ENCODE measurements around the gene TMEM266.

TMEM266 gene

GRCh38 chr15:76190751-76191538, 131.2 kb downstream of the TMEM266 start:
- H3K4me3 ChIP-seq (replicated peaks in 1 of 2; ENCODE audit: low read depth in 2 of 2, low read length in 2 of 2), result no peak overlapping the region
- peak; percentile 76 to 79 for DNase-seq (ENCODE audit: low read depth in 2 of 2)
- TF ChIP-seq, protein P1, sequence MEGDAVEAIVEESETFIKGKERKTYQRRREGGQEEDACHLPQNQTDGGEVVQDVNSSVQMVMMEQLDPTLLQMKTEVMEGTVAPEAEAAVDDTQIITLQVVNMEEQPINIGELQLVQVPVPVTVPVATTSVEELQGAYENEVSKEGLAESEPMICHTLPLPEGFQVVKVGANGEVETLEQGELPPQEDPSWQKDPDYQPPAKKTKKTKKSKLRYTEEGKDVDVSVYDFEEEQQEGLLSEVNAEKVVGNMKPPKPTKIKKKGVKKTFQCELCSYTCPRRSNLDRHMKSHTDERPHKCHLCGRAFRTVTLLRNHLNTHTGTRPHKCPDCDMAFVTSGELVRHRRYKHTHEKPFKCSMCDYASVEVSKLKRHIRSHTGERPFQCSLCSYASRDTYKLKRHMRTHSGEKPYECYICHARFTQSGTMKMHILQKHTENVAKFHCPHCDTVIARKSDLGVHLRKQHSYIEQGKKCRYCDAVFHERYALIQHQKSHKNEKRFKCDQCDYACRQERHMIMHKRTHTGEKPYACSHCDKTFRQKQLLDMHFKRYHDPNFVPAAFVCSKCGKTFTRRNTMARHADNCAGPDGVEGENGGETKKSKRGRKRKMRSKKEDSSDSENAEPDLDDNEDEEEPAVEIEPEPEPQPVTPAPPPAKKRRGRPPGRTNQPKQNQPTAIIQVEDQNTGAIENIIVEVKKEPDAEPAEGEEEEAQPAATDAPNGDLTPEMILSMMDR (IDR thresholded peaks at IDR 0.05; ENCODE audit: low read depth, low read length), result peak; percentile 92

DNA sequence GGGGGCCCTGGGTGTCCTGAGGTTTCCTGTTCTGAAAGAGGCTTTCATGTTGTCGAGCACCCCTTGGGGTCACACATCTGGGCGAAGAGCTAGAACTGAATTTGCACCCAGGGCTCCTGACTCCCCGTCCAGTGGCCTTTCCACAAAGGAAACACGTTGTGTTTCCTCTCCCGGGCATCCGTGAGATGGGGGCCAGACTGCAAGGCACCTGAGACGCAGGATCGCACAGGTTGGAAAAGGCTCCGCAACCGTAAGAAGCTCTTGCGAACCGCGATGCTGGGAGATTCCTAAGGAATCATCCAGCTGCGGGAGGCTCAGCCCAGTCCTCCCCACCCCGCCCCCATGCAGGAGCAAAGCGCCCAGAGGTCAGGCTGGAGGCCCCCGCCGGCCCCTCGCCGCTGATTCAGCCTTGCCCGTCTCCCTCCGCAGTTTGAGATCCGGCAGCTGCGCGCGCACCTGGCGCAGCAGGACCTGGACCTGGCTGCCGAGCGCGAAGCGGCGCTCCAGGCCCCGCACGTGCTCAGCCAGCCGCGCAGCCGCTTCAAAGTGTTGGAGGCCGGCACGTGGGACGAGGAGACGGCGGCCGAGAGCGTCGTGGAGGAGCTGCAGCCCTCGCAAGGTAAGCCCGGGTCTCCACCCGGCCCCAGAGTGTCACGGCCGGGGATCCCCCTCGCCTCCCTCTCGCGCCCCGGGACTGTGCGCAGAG, 131.9 kb downstream of the TMEM266 start:
- DNase-seq (ENCODE audit: low read depth in 2 of 2), result no peak
- H3K4me3 ChIP-seq (replicated peaks in 1 of 2; ENCODE audit: low read depth in 2 of 2, low read length in 2 of 2), result no peak overlapping the region
- TF ChIP-seq, protein P1 (IDR thresholded peaks at IDR 0.05; ENCODE audit: low read depth, low read length), result no peak

- H3K4me3 ChIP-seq (replicated peaks in 1 of 2; ENCODE audit: low read depth in 2 of 2, low read length in 2 of 2), result no peak overlapping the region
- TF ChIP-seq, protein P1 (IDR thresholded peaks at IDR 0.05; ENCODE audit: low read depth, low read length), result no peak
- DNase-seq (ENCODE audit: low read depth in 2 of 2), result no peak
Measured at GRCh38 chr15:76192715-76193114, 132.9 kb downstream of the TMEM266 start.

DNA sequence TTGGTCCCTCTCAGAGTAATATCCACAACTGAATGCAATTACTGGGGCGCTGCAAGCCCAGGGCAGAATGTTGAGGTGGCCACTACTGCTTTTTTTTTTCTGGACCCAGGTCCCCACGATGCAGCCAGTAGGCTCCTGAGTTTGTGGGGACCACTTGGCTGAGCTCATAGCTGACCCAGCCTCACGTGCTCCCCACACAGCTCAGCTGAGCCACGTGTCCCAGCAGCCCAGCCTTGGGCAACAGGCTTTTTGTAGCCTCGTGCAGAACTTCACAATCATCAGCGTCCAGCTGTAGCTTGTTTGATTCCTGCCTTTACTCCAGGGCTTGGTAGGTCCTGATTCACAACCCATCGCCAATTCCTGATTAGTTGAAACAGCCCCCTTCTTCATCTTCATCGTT, 134.1 kb downstream of the TMEM266 start:
- TF ChIP-seq, protein P1 (IDR thresholded peaks at IDR 0.05; ENCODE audit: low read depth, low read length), result no peak
- no peak overlapping the region for H3K4me3 ChIP-seq (replicated peaks in 1 of 2; ENCODE audit: low read depth in 2 of 2, low read length in 2 of 2)
- DNase-seq (ENCODE audit: low read depth in 2 of 2), result no peak

DNA sequence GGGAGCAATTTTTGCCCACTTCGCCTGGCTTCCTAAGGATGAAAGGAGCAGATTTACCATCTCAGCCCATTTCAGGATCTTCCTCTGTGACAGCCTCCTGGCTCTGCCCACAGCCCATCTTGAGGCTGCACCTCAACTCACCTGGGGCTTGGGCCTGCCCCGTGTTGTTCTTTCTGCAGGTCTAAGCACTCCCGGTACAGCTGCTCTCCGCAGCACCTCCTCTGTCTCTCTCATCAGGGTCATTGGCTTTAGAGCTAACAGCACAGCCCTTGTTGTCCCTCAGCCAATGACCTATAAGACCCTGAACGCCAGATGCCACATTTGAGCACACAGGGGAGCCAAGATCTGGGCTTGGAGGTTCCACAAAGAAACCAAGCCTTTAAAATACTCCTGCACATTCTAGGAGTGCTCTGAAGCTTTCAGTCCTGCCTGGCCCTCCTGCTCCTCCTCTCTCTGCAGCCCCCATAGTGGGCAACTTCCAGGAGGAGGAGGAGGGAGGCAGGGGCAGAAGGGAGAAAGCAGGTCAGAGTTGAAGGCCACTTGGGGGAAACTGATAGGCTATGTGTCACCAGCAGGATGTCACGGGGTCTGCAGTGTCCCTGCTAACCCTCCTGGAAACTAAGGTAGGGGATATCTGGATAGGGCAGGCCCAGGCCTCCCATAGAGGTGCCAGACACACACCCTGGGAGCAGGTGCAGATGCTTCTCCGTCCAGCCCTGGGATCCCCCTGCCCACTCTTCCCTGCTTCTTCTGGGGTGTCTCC, 135.9 kb downstream of the TMEM266 start:
- no peak for DNase-seq (ENCODE audit: low read depth in 2 of 2)
- TF ChIP-seq, protein P1 (IDR thresholded peaks at IDR 0.05; ENCODE audit: low read depth, low read length), result no peak
- no peak overlapping the region for H3K4me3 ChIP-seq (replicated peaks in 1 of 2; ENCODE audit: low read depth in 2 of 2, low read length in 2 of 2)

DNA sequence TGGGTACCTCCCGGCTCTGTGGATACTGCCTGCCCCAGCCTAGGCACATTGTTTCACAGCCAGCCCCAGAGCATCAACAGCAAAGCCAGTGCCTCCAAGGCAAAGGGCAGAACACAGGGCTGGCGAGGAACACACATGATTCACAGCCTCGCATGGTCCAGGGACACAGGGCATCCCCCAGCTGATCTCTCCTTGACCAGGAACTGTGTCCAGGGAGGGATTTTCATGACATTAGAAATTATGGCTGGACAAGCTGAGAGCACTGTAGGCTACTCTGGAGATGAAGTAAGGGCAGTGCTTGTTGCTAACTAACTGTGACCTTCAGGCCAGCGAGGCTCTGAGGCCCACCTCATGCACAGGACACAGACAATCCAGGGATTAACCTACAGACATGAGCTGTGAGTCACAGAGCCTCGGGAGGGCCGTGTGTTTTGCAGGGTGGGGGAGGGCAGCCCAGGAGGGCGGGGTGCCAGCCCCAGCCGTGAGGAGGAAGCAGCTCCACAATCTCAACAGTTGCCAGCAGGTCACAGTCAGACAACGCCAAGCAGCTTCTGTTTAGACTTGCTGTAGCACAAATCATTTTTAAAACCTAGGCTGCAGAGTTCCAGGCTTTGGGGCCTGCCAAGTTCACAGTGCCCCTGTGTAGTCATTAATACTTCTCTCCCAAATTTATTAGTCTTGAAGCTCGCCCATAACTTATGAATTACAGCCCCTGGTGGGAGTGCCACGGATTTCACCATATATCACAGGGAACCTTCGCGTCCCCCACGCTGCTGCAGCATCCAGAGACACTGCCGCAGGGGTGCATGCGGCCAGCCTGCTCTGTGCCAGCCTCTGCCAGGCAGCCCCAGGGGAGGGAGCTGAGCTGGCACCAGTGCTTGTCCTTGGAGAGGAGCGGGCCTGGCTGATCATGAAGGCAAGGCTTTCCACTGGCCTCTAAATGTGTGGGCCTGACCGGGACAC, 136.8 kb downstream of the TMEM266 start:
- H3K4me3 ChIP-seq (replicated peaks in 1 of 2; ENCODE audit: low read depth in 2 of 2, low read length in 2 of 2), result no peak overlapping the region
- peak; percentile 86 to 88 for DNase-seq (ENCODE audit: low read depth in 2 of 2)
- TF ChIP-seq, protein P1 (IDR thresholded peaks at IDR 0.05; ENCODE audit: low read depth, low read length), result no peak

Measured in cardiac fibroblast (primary cell).